ENCODE data around the gene THAP4. TPM values are rescaled to one million over a fixed set of nuclear protein-coding genes. Genes with fewer than 3 reads are reported as not detected.

THAP4 gene, protein sequence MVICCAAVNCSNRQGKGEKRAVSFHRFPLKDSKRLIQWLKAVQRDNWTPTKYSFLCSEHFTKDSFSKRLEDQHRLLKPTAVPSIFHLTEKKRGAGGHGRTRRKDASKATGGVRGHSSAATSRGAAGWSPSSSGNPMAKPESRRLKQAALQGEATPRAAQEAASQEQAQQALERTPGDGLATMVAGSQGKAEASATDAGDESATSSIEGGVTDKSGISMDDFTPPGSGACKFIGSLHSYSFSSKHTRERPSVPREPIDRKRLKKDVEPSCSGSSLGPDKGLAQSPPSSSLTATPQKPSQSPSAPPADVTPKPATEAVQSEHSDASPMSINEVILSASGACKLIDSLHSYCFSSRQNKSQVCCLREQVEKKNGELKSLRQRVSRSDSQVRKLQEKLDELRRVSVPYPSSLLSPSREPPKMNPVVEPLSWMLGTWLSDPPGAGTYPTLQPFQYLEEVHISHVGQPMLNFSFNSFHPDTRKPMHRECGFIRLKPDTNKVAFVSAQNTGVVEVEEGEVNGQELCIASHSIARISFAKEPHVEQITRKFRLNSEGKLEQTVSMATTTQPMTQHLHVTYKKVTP
- 37.2 and 42.9 TPM in 2 replicates for total RNA-seq

DNA sequence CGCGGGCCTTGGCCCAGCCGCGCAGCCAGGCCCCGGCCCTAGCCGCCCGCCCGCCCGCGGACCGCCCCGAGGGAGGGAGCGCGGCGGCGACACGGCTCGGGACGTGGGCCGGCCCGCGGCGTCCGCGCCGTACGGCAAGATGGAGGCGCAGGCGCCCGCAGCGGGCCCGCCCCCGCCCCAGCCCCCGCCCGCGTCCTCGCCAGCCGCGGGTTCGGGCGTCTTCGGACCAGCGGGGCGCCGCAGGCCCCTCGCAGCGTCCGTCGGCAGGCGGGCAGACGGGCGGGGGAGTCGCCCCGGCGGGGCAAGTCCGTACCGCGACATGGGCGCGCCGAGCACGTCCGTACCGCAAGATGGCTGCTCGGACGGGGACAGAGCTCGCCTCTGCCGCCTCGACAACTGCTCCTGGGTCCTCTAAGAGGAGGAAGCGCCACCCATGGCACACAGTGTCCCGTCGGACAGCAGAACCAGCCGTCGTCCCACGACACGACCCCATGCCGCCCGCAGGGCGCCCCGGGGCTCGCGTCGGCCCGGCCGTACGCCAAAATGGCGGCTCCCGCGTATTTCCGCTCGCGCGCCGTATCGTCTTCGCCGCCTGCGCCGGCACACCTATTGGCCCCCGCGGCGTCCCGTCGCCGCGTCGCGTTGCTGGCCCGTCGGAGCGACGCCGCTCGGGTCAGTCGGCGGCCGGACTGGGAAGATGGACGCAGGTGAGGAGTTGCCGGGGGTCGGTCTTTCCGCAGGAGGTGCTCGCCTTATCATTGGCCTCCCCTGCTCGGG lies at the start of gene THAP4, which contains the start of gene ATG4B:
Gene THAP4, minus strand, starts transcription at position 141 of the 777 bp plus-strand sequence. CDS start 141 bp downstream, outside the sequence.
Gene ATG4B, plus strand, starts transcription at position 676 of the 777 bp plus-strand sequence. Its CDS starts 22 bp downstream, at position 698.

DNA sequence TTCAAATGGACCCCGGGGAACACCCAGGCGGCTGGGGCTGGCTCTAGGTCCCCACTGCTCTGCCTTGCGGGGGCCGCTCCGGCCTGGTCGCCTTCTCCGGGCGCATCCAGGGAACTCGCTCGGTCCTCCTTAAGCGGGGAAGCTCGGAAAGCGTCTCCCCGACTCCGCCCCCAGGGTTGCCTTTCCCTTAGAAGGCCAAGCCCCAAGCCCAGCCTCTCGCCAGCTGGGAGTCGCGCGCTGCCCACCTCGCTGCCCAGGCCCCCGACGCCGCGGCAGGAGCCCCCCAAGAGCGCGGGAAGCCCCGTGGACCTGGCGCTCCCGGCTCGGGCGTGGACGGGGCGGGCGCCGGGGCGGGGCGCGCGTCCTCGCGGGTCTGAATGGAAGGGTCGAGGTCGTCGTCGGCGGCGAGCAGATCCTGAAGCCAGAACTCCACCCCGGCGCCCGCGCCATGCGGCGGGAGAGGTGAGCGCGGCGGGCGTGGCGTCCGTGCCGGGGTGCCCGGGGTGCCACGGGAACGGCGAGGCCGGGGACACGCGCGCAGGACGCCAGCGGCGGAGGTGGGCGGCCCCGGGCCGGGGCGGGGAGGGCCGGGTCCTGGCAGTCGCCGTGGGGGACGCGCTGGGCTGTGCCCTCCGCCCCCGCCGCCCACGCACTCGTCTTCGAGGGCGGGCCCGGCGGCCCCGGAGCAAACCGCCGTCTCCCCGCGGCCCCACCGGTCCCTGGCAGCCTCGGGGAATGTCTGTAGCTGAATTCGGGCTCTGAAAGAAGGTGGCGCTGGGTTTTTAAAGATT lies 78.2 kb downstream of the THAP4 start, which contains the start of gene BOK:
Gene BOK, plus strand, starts transcription at position 214 of the 791 bp plus-strand sequence. CDS start 739 bp downstream, outside the sequence.

Other genes with a start within 250 kb of the THAP4 start
- gene STK25, start 128.6 kb downstream of the THAP4 start, total RNA-seq, result 77.5 and 146 TPM in 2 replicates
- gene BOK, start 78.4 kb downstream of the THAP4 start, total RNA-seq, result 56.0 and 61.0 TPM in 2 replicates
- gene ATG4B, start 535 bp upstream of the THAP4 start, total RNA-seq, result 33.0 and 34.0 TPM in 2 replicates
- gene DTYMK, start 49.7 kb upstream of the THAP4 start, total RNA-seq, result 14.0 and 19.3 TPM in 2 replicates
- gene ING5, start 64.9 kb upstream of the THAP4 start, total RNA-seq, result 14.1 and 32.9 TPM in 2 replicates
- 9.0 and 12.7 TPM in 2 replicates for gene D2HGDH, start 97.5 kb upstream of the THAP4 start, total RNA-seq
- not detected in 2 replicates for gene GAL3ST2, start 139.7 kb upstream of the THAP4 start, total RNA-seq
- gene NEU4, start 172.0 kb upstream of the THAP4 start, total RNA-seq, result not detected in 2 replicates
- gene PDCD1, start 221.7 kb upstream of the THAP4 start, total RNA-seq, result not detected in 2 replicates
- not detected in 2 replicates for gene RTP5, start 232.6 kb upstream of the THAP4 start, total RNA-seq